Inferior parietal cortex (tissue), 1 donor: ENCODE measurements around the gene SYNM.

Experiments
- DNase-seq: peaks from one replicate; pipeline ENCODE4 v3.0.0-alpha.2; 2016; ENCODE audit errors: extremely low spot score

The SYNM gene

DNA sequence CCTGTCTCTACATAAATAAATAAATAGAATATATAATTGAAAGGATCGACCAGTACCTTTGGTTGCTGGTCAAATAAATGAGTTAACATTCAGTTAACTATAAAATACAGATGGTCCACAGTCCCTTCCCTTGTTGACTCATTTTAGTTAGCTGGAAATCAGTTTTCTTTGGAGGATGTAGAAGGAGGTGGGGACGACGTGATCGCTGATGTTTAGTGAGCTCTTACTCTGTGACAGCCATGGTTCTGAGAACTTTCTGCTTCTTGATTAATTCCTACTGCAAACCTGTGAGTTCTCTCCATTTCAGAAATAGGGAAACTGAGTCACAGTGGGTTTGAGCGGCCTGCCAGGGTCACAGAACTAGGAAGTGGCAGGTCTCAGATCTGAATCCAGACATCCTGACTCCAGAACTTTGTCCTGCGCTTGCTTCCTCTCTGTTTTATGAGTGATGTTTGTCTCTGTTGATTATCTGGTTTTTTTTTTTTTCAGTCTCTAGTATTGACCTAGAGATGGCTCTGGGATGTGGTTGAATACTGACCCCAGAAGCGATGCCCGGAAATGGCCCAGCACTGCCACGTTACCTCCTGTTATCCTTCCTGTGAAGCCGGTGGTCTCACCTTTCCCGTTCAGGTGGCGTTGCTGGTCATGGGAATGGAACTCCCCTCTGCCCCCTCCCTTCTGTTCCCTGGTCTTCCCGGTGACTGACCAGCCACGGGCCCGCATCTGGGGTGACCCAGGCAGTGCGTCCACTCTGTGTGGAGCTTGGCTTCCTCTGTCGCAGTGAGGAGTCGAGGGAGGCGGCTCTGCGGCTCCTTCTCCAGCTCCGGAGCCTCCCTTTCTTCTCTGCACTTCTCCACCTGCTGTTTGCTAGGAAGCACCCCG, 18.2 kb downstream of the SYNM start:
- no peak for DNase-seq

DNA sequence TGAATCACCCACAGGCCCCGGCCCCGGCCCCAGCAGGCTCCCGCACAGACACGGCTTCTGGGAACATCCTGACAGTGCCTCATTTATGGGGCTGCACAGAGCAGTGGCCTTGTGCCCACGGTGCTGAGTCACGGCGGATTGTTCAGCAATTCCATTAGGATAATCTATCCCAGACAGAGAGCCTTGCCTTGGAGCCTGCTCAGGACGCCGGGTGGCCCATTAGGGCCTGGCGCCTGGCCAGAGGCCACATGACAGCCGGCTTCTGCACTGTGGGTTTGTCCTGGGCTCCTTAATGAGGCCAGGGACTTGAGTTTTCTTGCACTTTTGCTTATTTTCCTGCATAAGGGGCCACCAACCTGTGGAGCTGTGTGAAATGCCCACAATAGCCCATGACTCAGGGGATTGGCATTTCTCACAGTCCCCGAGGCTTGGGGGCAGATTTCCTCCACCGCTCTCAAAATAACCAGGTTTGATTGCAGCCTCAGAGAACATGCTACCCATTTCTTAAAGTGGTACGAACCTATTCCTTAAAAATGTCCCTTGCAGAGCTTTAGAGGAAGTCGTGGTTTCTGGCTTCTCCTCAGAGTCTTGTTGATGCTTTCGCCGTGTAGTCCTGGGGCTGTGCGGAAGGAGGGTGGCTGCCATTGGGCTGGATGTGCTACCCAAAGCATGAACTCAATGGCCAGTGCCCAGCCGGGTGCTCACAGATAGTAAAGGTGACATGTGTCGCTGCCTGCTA, 19.0 kb downstream of the SYNM start:
- DNase-seq: peak; percentile 77

DNA sequence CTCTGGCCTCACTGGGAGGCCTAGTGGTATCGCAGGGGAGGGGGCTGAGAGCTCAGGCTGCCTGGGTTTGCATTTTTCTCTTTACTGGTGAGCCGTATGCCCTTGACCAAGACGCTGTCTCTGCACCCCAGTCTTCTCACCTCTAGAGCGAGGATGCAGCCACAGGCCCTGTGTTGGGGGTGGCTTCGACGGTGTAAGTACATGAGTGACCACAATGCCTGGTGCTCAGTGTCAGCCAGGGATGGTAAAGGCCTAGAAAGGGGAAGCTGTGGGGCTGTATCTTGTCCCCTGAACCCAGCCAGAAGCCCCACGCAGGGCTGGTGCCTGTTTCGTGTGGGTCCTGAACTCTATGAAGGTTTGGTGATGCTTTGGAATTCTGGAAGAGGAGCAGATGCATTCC, 19.8 kb downstream of the SYNM start:
- DNase-seq: no peak

DNA sequence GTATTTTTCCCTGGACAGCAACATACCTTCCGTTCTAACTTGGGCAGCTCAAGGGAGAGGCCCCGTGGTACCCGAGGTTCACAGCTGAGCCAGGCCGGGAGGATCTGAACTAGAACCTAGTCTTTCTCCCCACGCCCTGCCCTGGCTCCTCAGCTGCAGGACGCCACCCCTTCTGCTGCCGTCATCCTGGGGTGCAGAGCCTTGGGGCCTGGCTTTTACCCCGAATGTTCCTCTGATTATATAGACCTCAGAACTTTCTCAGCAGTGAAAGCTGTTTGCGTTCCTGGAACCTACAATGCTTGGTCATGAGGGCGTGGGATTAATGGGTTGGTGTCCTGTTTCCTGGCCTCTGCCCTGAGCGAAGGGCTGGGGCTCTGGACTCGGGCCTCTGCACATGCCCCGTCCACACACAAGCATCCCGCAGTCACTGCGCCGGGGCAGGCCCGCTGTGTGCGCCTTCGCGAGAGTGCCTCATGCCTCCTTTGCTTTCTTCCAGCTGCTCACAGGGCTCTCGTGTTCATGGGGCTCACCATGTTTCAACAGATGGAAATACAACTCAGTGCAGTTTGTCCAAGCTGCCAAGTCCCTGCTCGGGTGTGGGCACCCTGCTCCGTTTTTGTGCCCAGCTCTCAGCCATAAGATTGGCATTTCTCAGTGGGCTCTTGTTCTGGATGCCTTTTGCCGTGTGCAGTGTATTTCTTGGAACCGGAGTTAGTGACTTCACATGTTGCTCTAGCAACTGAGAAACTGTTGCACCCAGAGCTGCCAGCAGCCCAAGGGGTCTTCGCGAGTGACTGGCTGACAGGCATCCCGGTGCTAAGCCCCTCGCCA, 20.4 kb downstream of the SYNM start:
- no peak for DNase-seq

DNA sequence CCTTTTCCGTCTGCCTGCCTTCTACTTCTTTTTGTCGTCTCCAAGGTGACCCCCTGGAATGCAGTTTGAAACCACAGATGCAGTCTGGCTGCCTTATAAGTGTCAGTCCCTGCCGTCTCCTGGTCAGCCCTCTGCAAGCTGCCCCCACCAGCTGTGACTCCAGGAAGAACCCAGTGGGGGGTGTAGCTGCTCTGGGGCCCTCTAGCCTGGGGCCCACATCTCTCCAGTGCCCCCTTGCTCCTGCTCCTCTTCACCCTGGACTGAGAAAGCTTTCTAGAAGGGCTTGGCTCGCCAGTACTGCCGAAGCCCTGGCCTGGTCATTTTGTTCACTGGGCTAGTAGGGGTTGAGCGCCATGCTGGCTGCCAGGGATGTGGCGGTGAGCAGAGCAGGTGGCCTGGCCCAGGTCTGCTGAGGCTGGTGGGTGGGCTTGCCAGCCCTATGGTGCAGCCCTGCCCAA, 21.3 kb downstream of the SYNM start:
- DNase-seq: no peak

DNA sequence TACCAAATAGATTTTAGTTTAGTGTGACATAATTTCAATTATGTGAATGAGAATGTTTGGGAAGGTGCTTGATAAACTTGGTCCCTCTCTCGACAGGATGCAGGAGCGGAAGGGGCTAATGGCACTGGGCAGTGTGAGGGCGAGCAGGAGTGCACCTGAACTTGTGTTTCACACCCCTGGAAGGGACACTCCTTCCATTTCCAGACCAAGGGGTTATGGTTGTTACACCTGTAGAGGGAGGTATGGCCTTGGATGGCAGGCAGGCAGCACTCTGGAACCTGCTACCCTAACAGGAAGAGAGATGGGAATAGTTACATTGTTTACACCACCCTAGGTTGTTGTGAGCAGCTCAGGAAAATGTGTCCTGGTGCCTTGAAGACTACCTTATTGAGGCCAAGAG, 22.1 kb downstream of the SYNM start:
- DNase-seq: no peak

DNA sequence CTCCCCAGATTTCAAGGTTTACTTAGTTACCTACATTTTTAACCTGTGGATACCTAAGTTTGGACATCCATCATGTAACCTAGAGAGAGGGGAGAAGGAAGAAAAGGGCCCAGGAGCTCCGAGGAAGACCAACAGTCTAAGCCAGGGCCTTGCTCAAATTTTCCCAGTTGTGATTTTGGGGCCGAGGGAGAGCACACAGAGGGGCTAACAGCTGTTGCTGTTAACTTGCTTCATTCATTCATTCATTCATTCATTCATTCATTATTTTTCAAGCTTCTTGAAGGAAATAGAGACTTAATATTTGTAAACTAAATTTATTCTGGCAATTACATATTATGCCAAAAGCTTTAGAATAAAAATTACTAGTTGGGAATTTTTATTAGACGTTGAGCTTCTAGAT, 22.9 kb downstream of the SYNM start:
- DNase-seq: no peak

DNA sequence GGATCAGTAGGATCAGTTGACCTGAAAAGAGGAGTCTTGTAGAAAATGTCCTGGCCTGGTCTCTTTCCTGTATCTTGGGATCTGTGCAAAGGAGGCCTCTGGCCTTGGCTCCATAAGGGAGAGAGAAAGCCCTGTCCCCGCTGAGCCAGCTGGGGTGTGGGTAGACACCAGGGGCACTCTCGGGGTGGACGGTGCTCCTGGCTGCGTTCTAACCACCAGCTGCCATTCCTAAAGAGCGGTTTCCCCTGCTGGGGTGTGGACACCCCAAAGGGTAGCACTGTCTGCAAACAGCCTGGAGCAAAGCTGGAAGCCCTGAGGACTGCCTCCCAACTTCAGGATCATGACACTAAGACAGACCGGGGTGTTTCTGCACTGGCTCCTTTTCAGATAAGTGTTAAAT, 23.5 kb downstream of the SYNM start:
- DNase-seq: no peak

DNA sequence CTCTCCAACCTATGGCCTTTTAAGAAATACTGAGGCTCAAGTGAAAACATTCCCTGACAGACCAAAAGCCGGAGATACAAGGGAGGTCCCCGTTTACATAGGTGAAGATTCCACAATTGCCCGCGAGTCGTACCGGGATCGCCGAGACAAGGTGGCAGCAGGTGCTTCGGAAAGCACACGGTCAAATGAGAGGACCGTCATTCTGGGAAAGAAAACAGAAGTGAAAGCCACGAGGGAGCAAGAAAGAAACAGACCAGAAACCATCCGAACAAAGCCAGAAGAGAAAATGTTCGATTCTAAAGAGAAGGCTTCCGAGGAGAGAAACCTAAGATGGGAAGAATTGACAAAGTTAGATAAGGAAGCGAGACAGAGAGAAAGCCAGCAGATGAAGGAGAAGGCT, 24.8 kb downstream of the SYNM start:
- DNase-seq: no peak

DNA sequence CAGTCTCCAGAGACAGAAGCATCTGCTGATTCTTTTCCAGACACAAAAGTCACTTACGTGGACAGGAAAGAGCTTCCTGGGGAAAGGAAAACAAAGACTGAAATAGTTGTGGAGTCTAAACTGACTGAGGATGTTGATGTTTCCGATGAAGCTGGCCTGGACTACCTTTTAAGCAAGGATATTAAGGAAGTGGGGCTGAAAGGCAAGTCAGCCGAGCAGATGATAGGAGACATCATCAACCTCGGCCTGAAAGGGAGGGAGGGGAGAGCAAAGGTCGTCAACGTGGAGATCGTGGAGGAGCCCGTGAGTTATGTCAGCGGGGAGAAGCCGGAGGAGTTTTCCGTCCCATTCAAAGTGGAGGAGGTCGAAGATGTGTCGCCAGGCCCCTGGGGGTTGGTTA, 25.4 kb downstream of the SYNM start:
- no peak for DNase-seq

DNA sequence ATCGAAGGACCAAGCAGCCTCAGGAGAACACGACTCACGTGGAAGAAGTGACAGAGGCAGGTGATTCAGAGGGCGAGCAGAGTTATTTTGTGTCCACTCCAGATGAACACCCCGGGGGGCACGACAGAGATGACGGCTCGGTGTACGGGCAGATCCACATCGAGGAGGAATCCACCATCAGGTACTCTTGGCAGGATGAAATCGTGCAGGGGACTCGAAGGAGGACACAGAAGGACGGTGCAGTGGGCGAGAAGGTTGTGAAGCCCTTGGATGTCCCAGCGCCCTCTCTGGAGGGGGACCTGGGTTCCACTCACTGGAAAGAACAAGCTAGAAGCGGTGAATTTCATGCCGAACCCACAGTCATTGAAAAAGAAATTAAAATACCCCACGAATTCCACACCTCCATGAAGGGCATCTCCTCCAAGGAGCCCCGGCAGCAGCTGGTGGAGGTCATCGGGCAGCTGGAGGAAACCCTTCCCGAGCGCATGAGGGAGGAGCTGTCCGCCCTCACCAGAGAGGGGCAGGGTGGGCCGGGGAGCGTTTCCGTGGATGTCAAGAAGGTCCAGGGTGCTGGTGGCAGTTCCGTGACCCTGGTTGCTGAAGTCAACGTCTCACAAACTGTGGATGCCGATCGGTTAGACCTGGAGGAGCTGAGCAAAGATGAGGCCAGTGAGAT, 26.0 kb downstream of the SYNM start:
- DNase-seq: no peak

DNA sequence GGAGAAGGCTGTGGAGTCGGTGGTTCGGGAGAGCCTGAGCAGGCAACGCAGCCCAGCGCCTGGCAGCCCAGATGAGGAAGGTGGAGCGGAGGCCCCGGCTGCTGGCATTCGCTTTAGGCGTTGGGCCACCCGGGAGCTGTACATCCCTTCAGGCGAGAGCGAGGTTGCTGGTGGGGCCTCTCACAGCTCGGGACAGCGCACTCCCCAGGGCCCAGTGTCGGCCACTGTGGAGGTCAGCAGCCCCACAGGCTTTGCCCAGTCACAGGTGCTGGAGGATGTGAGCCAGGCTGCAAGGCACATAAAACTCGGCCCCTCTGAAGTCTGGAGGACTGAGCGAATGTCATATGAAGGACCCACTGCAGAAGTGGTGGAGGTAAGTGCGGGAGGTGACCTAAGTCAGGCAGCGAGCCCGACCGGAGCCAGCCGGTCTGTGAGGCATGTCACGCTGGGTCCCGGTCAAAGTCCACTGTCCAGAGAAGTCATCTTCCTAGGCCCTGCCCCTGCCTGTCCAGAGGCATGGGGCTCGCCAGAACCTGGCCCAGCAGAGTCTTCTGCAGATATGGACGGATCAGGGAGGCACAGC, 26.7 kb downstream of the SYNM start:
- no peak for DNase-seq

DNA sequence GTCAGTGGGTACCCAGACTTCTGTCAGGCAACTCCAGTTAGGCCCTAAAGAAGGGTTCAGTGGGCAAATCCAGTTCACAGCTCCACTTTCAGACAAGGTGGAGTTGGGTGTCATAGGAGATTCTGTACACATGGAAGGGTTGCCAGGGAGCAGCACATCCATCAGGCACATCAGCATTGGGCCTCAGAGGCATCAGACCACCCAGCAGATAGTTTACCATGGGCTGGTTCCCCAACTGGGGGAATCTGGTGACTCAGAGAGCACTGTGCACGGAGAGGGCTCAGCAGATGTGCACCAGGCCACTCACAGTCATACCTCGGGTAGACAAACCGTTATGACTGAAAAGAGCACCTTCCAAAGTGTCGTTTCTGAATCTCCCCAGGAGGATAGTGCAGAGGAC, 27.2 kb downstream of the SYNM start:
- DNase-seq: no peak

DNA sequence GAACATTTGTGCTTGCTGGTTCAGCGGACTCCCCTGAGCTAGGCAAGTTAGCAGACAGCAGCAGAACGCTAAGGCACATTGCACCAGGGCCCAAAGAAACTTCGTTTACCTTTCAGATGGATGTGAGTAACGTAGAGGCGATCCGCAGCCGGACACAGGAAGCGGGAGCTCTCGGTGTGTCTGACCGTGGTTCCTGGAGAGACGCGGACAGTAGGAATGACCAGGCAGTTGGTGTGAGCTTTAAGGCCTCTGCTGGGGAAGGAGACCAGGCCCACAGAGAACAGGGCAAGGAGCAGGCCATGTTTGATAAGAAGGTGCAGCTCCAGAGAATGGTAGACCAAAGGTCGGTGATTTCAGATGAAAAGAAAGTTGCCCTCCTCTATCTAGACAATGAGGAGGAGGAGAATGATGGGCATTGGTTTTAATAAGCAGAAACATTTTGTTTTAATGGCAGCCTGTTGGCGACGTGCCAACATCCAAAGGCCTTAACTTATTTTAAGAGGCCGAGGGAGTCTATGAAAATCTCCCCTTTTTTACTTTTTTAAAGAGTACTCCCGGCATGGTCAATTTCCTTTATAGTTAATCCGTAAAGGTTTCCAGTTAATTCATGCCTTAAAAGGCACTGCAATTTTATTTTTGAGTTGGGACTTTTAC, 27.9 kb downstream of the SYNM start:
- DNase-seq: no peak

DNA sequence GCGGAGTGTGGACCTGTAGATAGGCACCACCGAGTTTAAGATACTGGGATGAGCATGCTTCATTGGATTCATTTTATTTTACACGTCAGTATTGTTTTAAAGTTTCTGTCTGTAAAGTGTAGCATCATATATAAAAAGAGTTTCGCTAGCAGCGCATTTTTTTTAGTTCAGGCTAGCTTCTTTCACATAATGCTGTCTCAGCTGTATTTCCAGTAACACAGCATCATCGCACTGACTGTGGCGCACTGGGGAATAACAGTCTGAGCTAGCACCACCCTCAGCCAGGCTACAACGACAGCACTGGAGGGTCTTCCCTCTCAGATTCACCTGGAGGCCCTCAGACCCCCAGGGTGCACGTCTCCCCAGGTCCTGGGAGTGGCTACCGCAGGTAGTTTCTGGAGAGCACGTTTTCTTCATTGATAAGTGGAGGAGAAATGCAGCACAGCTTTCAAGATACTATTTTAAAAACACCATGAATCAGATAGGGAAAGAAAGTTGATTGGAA, 29.5 kb downstream of the SYNM start:
- DNase-seq: no peak

DNA sequence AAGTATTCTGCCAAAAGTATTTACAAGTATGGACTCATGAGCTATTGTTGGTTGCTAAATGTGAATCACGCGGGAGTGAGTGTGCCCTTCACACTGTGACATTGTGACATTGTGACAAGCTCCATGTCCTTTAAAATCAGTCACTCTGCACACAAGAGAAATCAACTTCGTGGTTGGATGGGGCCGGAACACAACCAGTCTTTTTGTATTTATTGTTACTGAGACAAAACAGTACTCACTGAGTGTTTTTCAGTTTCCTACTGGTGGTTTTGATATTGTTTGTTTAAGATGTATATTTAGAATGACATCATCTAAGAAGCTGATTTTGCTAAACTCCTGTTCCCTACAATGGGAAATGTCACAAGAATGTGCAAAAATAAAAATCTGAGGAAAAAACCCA, 30.3 kb downstream of the SYNM start:
- no peak for DNase-seq

DNA sequence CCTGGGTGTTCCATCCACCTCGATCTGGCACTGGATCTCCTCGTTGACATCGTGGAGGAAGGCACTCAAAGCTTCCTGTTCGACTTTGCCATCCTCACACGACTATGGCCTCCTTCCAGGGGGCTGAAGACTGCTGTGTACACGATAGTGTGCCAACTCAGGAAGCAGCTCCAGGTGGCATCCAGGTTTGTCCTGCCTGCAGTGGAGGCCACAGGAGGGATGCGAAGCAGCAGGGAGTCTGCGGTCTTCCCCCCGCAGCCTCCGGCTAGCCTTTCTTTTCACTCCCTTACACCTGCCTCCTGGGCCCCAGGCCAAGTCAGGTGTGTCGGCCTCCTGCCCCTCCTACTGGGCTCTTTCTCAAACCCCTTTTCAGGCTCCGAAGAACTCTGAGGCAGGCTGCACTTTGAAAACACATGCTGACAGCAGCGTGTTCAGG, 32.2 kb downstream of the SYNM start:
- no peak for DNase-seq

DNA sequence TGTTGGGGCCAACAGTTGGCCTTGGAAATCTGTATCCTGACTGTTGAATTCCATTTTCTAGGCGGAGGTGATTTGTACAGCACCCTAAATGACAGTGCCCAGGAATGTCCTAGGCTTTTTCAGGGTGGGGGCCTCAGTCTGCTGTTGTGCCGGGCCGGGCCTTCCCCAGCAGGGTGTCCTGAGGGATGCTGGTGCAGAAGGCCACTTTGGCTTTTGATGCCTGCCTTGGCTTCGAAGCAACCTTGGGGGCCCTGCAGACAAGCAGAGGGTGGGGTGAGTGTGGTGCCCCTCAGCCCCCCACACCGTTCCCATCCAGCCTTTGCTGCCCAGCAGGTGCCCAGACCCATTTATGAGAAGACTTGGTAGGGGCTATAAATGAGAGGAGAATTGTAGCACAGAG, 33.0 kb downstream of the SYNM start:
- no peak for DNase-seq

DNA sequence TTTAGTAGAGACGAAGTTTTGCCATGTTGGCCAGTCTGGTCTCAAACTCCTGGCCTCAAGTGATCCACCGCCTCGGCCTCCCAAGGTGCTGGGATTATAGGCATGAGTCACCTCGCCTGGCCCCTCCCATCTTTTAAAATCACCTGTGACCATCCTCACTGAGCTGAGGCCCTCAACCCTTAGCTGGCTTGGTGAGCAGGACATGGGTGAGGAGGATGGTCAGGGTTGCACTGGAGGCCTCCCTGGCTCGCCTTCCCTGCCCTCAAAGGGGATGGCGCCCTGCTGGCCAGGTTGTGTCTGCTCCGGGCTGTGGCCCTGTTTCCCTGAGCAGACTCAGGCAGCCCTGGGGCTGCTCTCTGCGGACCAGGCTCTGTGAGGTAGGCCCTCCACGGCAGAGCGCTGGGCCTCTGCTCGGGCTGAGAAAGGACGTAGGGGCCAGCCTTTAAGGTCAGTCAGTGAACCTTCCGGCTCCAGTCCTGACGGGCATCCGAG, 33.7 kb downstream of the SYNM start:
- no peak for DNase-seq

DNA sequence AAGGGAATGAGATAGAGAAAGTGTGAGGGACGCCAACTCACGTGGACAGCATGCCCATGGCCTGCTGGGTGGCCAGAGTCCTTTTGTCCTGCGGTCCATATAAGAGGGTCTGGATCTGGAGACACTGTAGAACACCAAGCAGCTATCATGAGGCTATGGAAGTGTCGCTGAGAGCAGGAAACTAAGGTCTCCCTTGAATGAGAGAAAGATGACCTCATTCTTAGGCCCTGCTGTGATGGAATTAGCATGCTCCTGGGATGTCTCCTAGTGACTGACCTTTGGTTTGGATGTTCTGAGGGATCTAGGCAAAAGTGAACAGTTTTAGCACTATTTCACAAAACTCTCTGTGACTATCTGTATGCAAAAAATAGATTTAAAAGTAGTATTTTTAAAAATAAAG, 34.4 kb downstream of the SYNM start:
- DNase-seq: no peak
